Stimulated activated CD4-positive, alpha-beta T cell treated with anti-CD3 and anti-CD28 coated beads, Interleukin-1b, Interleukin-23, amount 100 ng/mL, for 24 hours (primary cell): Measurements from ENCODE around the gene LDHAL6B.
"Not testable (repeated sequence)": the region's sequence is repeated elsewhere in the genome, so short reads cannot be mapped to it uniquely, and the experiment has no call there.

Experiments used
- DNase-seq, 4 experiments: peaks; one replicate each; pipeline ENCODE4 v3.0.0-alpha.2; 2020; ENCODE audit warnings: low read depth in 4 of 4, low spot score in 1 of 4

Gene LDHAL6B

GRCh38 chr15:59206623-59207183, at the start of gene LDHAL6B:
Gene LDHAL6B (plus strand): TSS chr15:59206843. CDS start chr15:59206941, 98 bp downstream.
- no peak for DNase-seq

- no peak for DNase-seq
These were observed 49.2 kb upstream of the LDHAL6B start for GRCh38 chr15:59157396-59157795.

- no peak for DNase-seq
These were observed 48.6 kb upstream of the LDHAL6B start for GRCh38 chr15:59157840-59158700.

GRCh38 chr15:59158701-59159034, 48.0 kb upstream of the LDHAL6B start:
- no peak for DNase-seq

GRCh38 chr15:59159210-59159609, 47.4 kb upstream of the LDHAL6B start:
- no peak for DNase-seq

- DNase-seq = peak in 1 of 4 experiments; percentile 5
These were observed 45.6 kb upstream of the LDHAL6B start for GRCh38 chr15:59160880-59161593.

GRCh38 chr15:59162080-59162479, 44.6 kb upstream of the LDHAL6B start:
- DNase-seq = not testable (repeated sequence)

GRCh38 chr15:59165726-59166125, 40.9 kb upstream of the LDHAL6B start:
- DNase-seq = no peak

GRCh38 chr15:59166166-59166565, 40.5 kb upstream of the LDHAL6B start:
- DNase-seq = no peak

- DNase-seq = no peak
These were observed 39.9 kb upstream of the LDHAL6B start for GRCh38 chr15:59166601-59167265.

- DNase-seq = no peak
These were observed 38.1 kb upstream of the LDHAL6B start for GRCh38 chr15:59168536-59168935.

- no peak for DNase-seq
These were observed 37.4 kb upstream of the LDHAL6B start for GRCh38 chr15:59169251-59169708.

- DNase-seq = no peak
These were observed 36.2 kb upstream of the LDHAL6B start for GRCh38 chr15:59170295-59171066.

GRCh38 chr15:59171067-59171397, 35.6 kb upstream of the LDHAL6B start:
- DNase-seq = no peak

- no peak for DNase-seq
These were observed 34.2 kb upstream of the LDHAL6B start for GRCh38 chr15:59172289-59172901.

- no peak for DNase-seq
These were observed 33.4 kb upstream of the LDHAL6B start for GRCh38 chr15:59173194-59173593.

GRCh38 chr15:59174151-59174834, 32.4 kb upstream of the LDHAL6B start:
- DNase-seq = no peak

GRCh38 chr15:59174835-59175831, 31.5 kb upstream of the LDHAL6B start:
- DNase-seq = peak in 3 of 4 experiments; percentile 6 to 18 (median 16)
